ENCODE data around the gene PADI2.

GRCh38 chr1:17021896-17022295, 97.4 kb downstream of the PADI2 start:
- TF ChIP-seq POLR2A (IDR thresholded peaks at IDR 0.05) (no peak), CTCF (IDR thresholded peaks at IDR 0.05) (no peak)
